Activated T-helper 9 cell treated with anti-CD3 and anti-CD28 coated beads, Interleukin-2, amount 50 U/mL, for 16 hours (primary cell): ENCODE data around the gene USP37.

Experiments used
- DNase-seq: peaks from one replicate; pipeline ENCODE4 v3.0.0-alpha.2; 2020; ENCODE audit warnings: low read depth

The USP37 gene

GRCh38 chr2:218401890-218402289, 166.3 kb downstream of the USP37 start:
- DNase-seq = no peak

- no peak for DNase-seq
These were observed 166.9 kb downstream of the USP37 start for GRCh38 chr2:218400930-218401881.
